Loucy (cell line): Measurements from ENCODE around the gene RHBDL3.

Source experiments
- EZH2phosphoT487 ChIP-seq: fragments of 200-600 bp; IDR thresholded peaks from 2 replicates; pipeline ENCODE4 v1.6.1; 2018; ENCODE audit warnings: antibody characterized with exemption, mild to moderate bottlenecking, moderate library complexity, borderline replicate concordance
- TF ChIP-seq, protein P1 (sequence below): fragments of 200-600 bp; sonication (generic); conservative IDR thresholded peaks from 2 replicates; pipeline ENCODE4 v1.5.1; 2014; ENCODE audit warnings: mild to moderate bottlenecking, antibody characterized with exemption, low read length

GRCh38 chr17:32330147-32330546 lies 64.5 kb downstream of the RHBDL3 start:
- TF ChIP-seq, protein P1, sequence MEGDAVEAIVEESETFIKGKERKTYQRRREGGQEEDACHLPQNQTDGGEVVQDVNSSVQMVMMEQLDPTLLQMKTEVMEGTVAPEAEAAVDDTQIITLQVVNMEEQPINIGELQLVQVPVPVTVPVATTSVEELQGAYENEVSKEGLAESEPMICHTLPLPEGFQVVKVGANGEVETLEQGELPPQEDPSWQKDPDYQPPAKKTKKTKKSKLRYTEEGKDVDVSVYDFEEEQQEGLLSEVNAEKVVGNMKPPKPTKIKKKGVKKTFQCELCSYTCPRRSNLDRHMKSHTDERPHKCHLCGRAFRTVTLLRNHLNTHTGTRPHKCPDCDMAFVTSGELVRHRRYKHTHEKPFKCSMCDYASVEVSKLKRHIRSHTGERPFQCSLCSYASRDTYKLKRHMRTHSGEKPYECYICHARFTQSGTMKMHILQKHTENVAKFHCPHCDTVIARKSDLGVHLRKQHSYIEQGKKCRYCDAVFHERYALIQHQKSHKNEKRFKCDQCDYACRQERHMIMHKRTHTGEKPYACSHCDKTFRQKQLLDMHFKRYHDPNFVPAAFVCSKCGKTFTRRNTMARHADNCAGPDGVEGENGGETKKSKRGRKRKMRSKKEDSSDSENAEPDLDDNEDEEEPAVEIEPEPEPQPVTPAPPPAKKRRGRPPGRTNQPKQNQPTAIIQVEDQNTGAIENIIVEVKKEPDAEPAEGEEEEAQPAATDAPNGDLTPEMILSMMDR = no peak
- TF ChIP-seq EZH2phosphoT487 = no peak
